HepG2 (cell line): Measurements from ENCODE around the gene FMC1. TPM values are rescaled to one million over a fixed set of nuclear protein-coding genes. Genes with fewer than 3 reads are reported as not detected.

ENCODE experiments used
- ATAC-seq: fragments of 200-7000 bp; cut with Tn5 transposase; 3 replicates; pipeline ENCODE4 v1.9.1; 2020; ENCODE audit warnings: mild to moderate bottlenecking, moderate library complexity
- BruUV-seq: library from RNA; stranded (reverse); fragments of 400-500 nt; replicated peaks from 2 replicates; lab custom pipeline; 2021; lab: Mats Ljungman, UMichigan
- CTCF ChIA-PET: fragments of 300-600 bp; formaldehyde crosslinking; extraction: SDS; loops from one replicate; lab custom pipeline; 2021; ENCODE audit warnings: low total read pairs, inconsistent platforms, low intra/inter-chr PET ratio; lab: Yijun Ruan, JAX
- POLR2A ChIA-PET: fragments of 350-600 bp; sonication (Branson Sonifier 250); formaldehyde crosslinking; loops from one replicate; lab custom pipeline; 2020; ENCODE audit warnings: antibody characterized with exemption, inconsistent platforms; lab: Yijun Ruan, JAX
- DNase-seq: peaks from one replicate; pipeline ENCODE4 v3.0.0-alpha.2; 2015; ENCODE audit warnings: low spot score
- FAIRE-seq: peaks from 3 replicates; lab custom pipeline; 2011; peaks lifted over from hg19 to GRCh38; lab: Jason Lieb, UNC
- H2AFZ ChIP-seq: one replicate; pipeline ENCODE4 v1.6.1; 2011; ENCODE audit warnings: low read length, inconsistent platforms
- H3K27ac ChIP-seq: fragments of 300-600 bp; 3 replicates; pipeline ENCODE4 v1.8.0; 2011; ENCODE audit warnings: mixed run types, mild to moderate bottlenecking, mixed read lengths, low read length, inconsistent platforms; ENCODE audit not compliant: insufficient read depth; ENCODE audit errors: extremely low read length
- H3K27me3 ChIP-seq, 2 experiments: fragments of 200-600 bp in 1 of 2; 2 replicates in 1 of 2; 3 replicates in 1 of 2; pipeline versions ENCODE4 v1.6.0 to v1.8.0; 2011; ENCODE audit warnings: low read length in 2 of 2, mild to moderate bottlenecking in 2 of 2, moderate library complexity in 2 of 2, inconsistent platforms in 1 of 2; ENCODE audit not compliant: insufficient read depth in 2 of 2, control insufficient read depth in 1 of 2
- H3K36me3 ChIP-seq, 2 experiments: fragments of 200-600 bp in 1 of 2; replicated peaks in 1 of 2; 2 replicates in 1 of 2; 3 replicates in 1 of 2; pipeline versions ENCODE4 v1.5.1 to v1.8.0; 2011; ENCODE audit warnings: low read length in 2 of 2, inconsistent platforms in 1 of 2; ENCODE audit not compliant: insufficient read depth in 2 of 2, control insufficient read depth in 1 of 2
- H3K4me1 ChIP-seq: 2 replicates; pipeline ENCODE4 v1.5.1; 2012; ENCODE audit warnings: low read length, inconsistent platforms; ENCODE audit not compliant: insufficient read depth
- H3K4me2 ChIP-seq: 2 replicates; pipeline ENCODE4 v1.6.0; 2011; ENCODE audit warnings: low read depth, low read length, inconsistent platforms
- H3K4me3 ChIP-seq, 3 experiments: fragments of 200-600 bp in 1 of 3; sonication (generic), shearing (Covaris generic) in 1 of 3; replicated peaks in 1 of 3; 2 replicates each; pipeline ENCODE4 v1.5.1; 2011 to 2016; ENCODE audit warnings: low read length in 3 of 3, inconsistent platforms in 2 of 3, low read depth in 2 of 3, mild to moderate bottlenecking in 2 of 3, control low read depth in 1 of 3, mixed read lengths in 1 of 3; ENCODE audit not compliant: insufficient read depth in 1 of 3
- H3K79me2 ChIP-seq: one replicate; pipeline ENCODE4 v1.6.1; 2011; ENCODE audit warnings: low read length, inconsistent platforms; ENCODE audit not compliant: insufficient read depth
- H3K9ac ChIP-seq: 2 replicates; pipeline ENCODE4 v1.6.0; 2011; ENCODE audit warnings: mild to moderate bottlenecking, low read depth, low read length, inconsistent platforms; ENCODE audit not compliant: insufficient read depth
- H3K9me3 ChIP-seq: 2 replicates; pipeline ENCODE4 v1.5.1; 2012; ENCODE audit warnings: mild to moderate bottlenecking, low read length
- H4K20me1 ChIP-seq: 2 replicates; pipeline ENCODE4 v1.6.0; 2011; ENCODE audit warnings: inconsistent platforms, mild to moderate bottlenecking, low read length, moderate library complexity; ENCODE audit not compliant: insufficient read depth
- ASH2L ChIP-seq: fragments of 300-600, 200-600 bp; sonication (generic); IDR thresholded peaks from 2 replicates; pipeline ENCODE4 v1.7.0; 2017; ENCODE audit warnings: low read depth, mild to moderate bottlenecking, moderate library complexity, mixed read lengths, low read length; ENCODE audit not compliant: insufficient read length
- CBFB ChIP-seq: sonication (generic); formaldehyde crosslinking; IDR thresholded peaks from 2 replicates; pipeline ENCODE4 v1.4.0; 2020; ENCODE audit warnings: missing genetic modification reagents
- GTF2F1 ChIP-seq: fragments of 150-350 bp; IDR thresholded peaks from 2 replicates; pipeline ENCODE4 v1.6.1; 2014; ENCODE audit warnings: low read length
- GZF1 ChIP-seq: sonication (generic); formaldehyde crosslinking; IDR thresholded peaks from 2 replicates; pipeline ENCODE4 v1.5.1; 2020; ENCODE audit warnings: mild to moderate bottlenecking, missing genetic modification reagents
- KLF13 ChIP-seq: sonication (generic); formaldehyde crosslinking; IDR thresholded peaks from 2 replicates; pipeline ENCODE4 v1.4.0; 2020; ENCODE audit warnings: mild to moderate bottlenecking, missing genetic modification reagents
- NFIC ChIP-seq: IDR thresholded peaks from 2 replicates; pipeline ENCODE4 v1.6.1; 2012; ENCODE audit warnings: mild to moderate bottlenecking, low read length, inconsistent platforms
- PCBP1 ChIP-seq: fragments of 200-400 bp; formaldehyde crosslinking; IDR thresholded peaks from 2 replicates; pipeline ENCODE4 v1.6.1; 2017; ENCODE audit warnings: mild to moderate bottlenecking, low read depth, low read length, borderline replicate concordance
- PITX1 ChIP-seq: sonication (generic); formaldehyde crosslinking; IDR thresholded peaks from 2 replicates; pipeline ENCODE4 v1.5.1; 2020; ENCODE audit warnings: mild to moderate bottlenecking, missing genetic modification reagents
- RORA ChIP-seq: sonication (generic); formaldehyde crosslinking; IDR thresholded peaks from 2 replicates; pipeline ENCODE4 v1.5.0; 2020; ENCODE audit warnings: mild to moderate bottlenecking, missing genetic modification reagents, moderate library complexity
- ZNF256 ChIP-seq: sonication (generic); formaldehyde crosslinking; conservative IDR thresholded peaks from 2 replicates; pipeline ENCODE4 v1.4.0; 2020; ENCODE audit warnings: missing genetic modification reagents
- ZNF547 ChIP-seq: sonication (generic); formaldehyde crosslinking; IDR thresholded peaks from 2 replicates; pipeline ENCODE4 v1.5.1; 2020; ENCODE audit warnings: mild to moderate bottlenecking, missing genetic modification reagents
- ZNF687 ChIP-seq: sonication (generic); formaldehyde crosslinking; IDR thresholded peaks from 2 replicates; pipeline ENCODE4 v1.5.1; 2020; ENCODE audit warnings: mild to moderate bottlenecking, missing genetic modification reagents, moderate library complexity
- WGBS: methylation state at CpG from one replicate; pipeline ENCODE4 v1.1.6; 2017; ENCODE audit warnings: low lambda C conversion rate; 5-methylcytosine and 5-hydroxymethylcytosine counted together
- in situ Hi-C: cut with HindIII; loops from 2 replicates; pipeline ENCODE4 v1.10.0; 2017; ENCODE audit warnings: low pct_unique_long_range_greater_than_20kb; ENCODE audit not compliant: extremely low pct_ligation_motif_present
- intact Hi-C: fragments of 100-400 bp; cut with micrococcal nuclease; formaldehyde crosslinking; loops from one replicate; pipeline ENCODE4 v1.10.0; 2022; ENCODE audit not compliant: unreplicated experiment
- polyA plus RNA-seq, 8 experiments: library from polyadenylated mRNA; depleted of rRNA in 3 of 8; stranded (reverse) in 7 of 8; unstranded in 1 of 8; fragments of >200 nt; fragmentation: Illumina TruSeq in 4 of 8; extraction: Trizol in 4 of 8; gene quantifications; 2 replicates each; pipeline versions ENCODE4 v1.2.1 to v1.2.3, GENCODE V29; 2011 to 2016; ENCODE audit warnings: low read depth in 4 of 8, missing spikeins in 1 of 8, mixed read lengths in 1 of 8; ENCODE audit not compliant: insufficient read depth in 1 of 8
- total RNA-seq, 5 experiments: library from RNA; depleted of rRNA; stranded (reverse); fragments of >200 nt; fragmentation: Illumina TruSeq; extraction: Trizol; gene quantifications; 2 replicates each; pipeline ENCODE4 v1.2.3, GENCODE V29; 2016; ENCODE audit warnings: low read depth in 1 of 5
- TF ChIP-seq, protein P1 (sequence below): sonication (generic); formaldehyde crosslinking; IDR thresholded peaks from 2 replicates; pipeline ENCODE4 v1.8.0; 2023; ENCODE audit warnings: mild to moderate bottlenecking, missing genetic modification reagents

FMC1 gene
- total and polyA plus RNA-seq, 2 of the 13 experiments (the other 11 are each of a cell fraction or from before 2014, with no cell fraction given) = 39.2 to 50.7 TPM

- no peak for TF ChIP-seq ZNF687 (CRISPR knock-in tag)
- TF ChIP-seq, protein P1, sequence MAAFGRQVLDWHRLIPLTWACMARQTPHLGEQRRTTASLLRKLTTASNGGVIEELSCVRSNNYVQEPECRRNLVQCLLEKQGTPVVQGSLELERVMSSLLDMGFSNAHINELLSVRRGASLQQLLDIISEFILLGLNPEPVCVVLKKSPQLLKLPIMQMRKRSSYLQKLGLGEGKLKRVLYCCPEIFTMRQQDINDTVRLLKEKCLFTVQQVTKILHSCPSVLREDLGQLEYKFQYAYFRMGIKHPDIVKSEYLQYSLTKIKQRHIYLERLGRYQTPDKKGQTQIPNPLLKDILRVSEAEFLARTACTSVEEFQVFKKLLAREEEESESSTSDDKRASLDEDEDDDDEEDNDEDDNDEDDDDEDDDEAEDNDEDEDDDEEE (CRISPR knock-in tag) = no peak
- no peak for TF ChIP-seq ZNF256 (CRISPR knock-in tag)
- TF ChIP-seq PCBP1 = no peak
- no peak for TF ChIP-seq PITX1 (CRISPR knock-in tag)
- TF ChIP-seq, all 625 proteins: peak for 0
Measured at GRCh38 chr7:139362302-139362701, 21.2 kb downstream of the FMC1 start (continued).

- Histone ChIP-seq H3K4me3 (no peak overlapping the region), H2AFZ (no peak overlapping the region), H3K27me3 (no peaks in the 10 kb centered on the region), H4K20me1 (peaks cover 20% of the 10 kb centered on the region), H3K4me1 (peaks cover 42% of the 10 kb centered on the region), H3K9ac (no peak overlapping the region), H3K27ac (no peak overlapping the region), H3K79me2 (peaks cover 77% of the 10 kb centered on the region), H3K4me2 (peak overlapping the region; percentile 10; the same call in 1 of the 2 replicates), H3K36me3 (peaks cover 6 to 18% of the 10 kb centered on the region in 2 experiments; a peak in 4 of 5 replicates), H3K9me3 (no peaks in the 10 kb centered on the region)
- in situ Hi-C loops (no loop called here), intact Hi-C loops (no loop called here)
- POLR2A ChIA-PET = no interaction called here
- 99% methylated on average over 6 of the region's 6 CpGs for WGBS
- CTCF ChIA-PET = no interaction called here
- BruUV-seq = no TSS peak
- no peak for DNase-seq
- no peak for TF ChIP-seq ZNF547 (CRISPR knock-in tag)
- no peak for TF ChIP-seq GTF2F1
- no peak for TF ChIP-seq GZF1 (CRISPR knock-in tag)
- no peak for TF ChIP-seq ASH2L
- TF ChIP-seq RORA (CRISPR knock-in tag) = no peak
- no peak for TF ChIP-seq CBFB (CRISPR knock-in tag)
- no peak for TF ChIP-seq NFIC
- no peak for TF ChIP-seq KLF13 (CRISPR knock-in tag)
- FAIRE-seq = no peak
- no peak for ATAC-seq
Measured at GRCh38 chr7:139362981-139363380, 21.8 kb downstream of the FMC1 start.
